ENCODE measurements around the gene CRB2. TPM values are rescaled to one million over a fixed set of nuclear protein-coding genes. Genes with fewer than 3 reads are reported as not detected.

The CRB2 gene
- total and polyA plus RNA-seq, 2 donors: 0.42 to 0.51 TPM

- no peak for DNase-seq (ENCODE audit: extremely low spot score)
- no peaks in the 10 kb centered on the region for H3K36me3 ChIP-seq (ENCODE audit: insufficient read depth)
- WGBS: 98% methylated on average over 10 of the region's 10 CpGs
- no peak overlapping the region for H3K27ac ChIP-seq (ENCODE audit: low read depth)
- no peak overlapping the region for H3K4me3 ChIP-seq (ENCODE audit: low read depth, low read length)
- no peaks in the 10 kb centered on the region for H3K4me1 ChIP-seq (ENCODE audit: insufficient read depth)
These were observed 55.2 kb downstream of the CRB2 start for GRCh38 chr9:123411191-123411590.

DNA sequence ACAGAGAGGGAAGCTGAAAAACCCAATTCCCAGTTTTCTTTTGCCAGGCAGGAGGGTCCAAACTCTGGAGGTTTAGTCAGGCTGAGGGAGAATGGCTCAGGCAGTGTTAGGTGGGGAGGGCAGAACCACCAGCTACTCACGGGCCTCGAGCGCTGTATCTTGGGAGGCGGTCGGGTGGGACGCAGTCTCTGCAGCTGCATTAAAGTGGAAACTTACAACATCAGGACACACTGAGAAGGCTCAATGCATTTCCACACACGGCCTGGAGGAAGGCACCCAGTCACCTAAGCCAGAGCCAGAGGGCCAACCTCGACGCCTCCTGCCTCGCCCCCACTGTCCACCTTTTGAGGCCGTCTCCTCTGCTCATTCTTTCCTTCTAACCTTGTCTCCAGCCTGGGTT is 55.6 kb downstream of the CRB2 start:
- no peak overlapping the region for H3K4me3 ChIP-seq (ENCODE audit: low read depth, low read length)
- no peaks in the 10 kb centered on the region for H3K36me3 ChIP-seq (ENCODE audit: insufficient read depth)
- no peaks in the 10 kb centered on the region for H3K4me1 ChIP-seq (ENCODE audit: insufficient read depth)
- 97% methylated on average over 11 of the region's 11 CpGs for WGBS
- H3K27ac ChIP-seq (ENCODE audit: low read depth): no peak overlapping the region
- no peak for DNase-seq (ENCODE audit: extremely low spot score)

DNA sequence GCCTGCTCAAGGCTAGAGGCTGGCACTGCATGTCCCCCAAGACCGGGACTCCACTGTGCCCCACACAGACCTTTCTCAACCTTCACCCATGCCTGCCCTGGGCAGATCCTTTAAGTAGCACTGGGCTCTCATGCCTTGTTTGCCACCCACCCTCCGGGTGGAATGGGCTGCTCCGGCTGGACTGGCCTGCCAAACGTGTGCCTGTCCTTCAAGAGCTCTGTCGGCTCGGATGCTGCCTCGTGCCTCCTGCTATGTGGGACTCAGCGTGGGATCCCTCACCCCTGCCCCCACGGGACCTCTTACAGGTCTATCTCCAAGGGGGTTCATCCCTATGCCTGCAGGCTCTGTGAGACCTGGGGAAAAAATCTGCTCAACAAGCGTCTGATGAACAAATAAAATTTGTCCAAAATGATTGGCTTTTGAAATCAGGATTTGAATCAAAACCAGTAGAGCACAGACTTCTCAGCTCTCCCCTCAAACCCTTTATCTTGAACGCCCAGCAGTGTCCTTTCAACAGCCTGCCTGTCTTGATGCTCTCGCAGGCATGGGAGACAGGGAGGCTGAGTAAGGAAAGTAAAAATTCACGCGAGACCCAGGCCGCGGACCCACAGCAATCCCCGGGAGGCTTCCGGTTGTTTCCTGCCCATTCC is 56.3 kb downstream of the CRB2 start:
- Histone ChIP-seq H3K27ac (ENCODE audit: low read depth) (no peak overlapping the region), H3K36me3 (ENCODE audit: insufficient read depth) (no peaks in the 10 kb centered on the region), H3K4me1 (ENCODE audit: insufficient read depth) (no peaks in the 10 kb centered on the region), H3K4me3 (ENCODE audit: low read depth, low read length) (no peak overlapping the region)
- 88% methylated on average over 18 of the region's 18 CpGs for WGBS
- no peak for DNase-seq (ENCODE audit: extremely low spot score)

DNA sequence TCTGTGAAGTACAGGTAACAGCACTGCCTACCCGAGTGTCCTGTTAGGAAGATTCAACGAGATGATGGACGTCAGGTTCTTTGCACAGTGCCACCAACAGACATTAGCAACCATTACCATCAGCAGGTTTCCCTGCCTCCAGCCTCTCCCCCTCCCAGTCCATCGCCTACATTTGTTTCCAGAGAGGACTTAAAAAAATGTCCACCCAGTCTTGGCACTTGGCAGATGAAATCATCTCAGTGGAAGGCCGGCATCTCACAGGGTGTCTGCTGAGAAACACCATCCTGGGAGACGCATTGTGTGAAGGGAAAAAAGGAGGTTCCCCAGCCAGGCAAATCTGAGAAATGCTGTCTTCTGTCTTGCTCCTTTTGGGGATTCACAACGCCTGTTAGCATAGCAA is 58.2 kb downstream of the CRB2 start:
- WGBS: 91% methylated on average over 7 of the region's 7 CpGs
- H3K4me3 ChIP-seq (ENCODE audit: low read depth, low read length): no peak overlapping the region
- no peaks in the 10 kb centered on the region for H3K36me3 ChIP-seq (ENCODE audit: insufficient read depth)
- no peak for DNase-seq (ENCODE audit: extremely low spot score)
- no peak overlapping the region for H3K27ac ChIP-seq (ENCODE audit: low read depth)
- H3K4me1 ChIP-seq (ENCODE audit: insufficient read depth): no peaks in the 10 kb centered on the region

DNA sequence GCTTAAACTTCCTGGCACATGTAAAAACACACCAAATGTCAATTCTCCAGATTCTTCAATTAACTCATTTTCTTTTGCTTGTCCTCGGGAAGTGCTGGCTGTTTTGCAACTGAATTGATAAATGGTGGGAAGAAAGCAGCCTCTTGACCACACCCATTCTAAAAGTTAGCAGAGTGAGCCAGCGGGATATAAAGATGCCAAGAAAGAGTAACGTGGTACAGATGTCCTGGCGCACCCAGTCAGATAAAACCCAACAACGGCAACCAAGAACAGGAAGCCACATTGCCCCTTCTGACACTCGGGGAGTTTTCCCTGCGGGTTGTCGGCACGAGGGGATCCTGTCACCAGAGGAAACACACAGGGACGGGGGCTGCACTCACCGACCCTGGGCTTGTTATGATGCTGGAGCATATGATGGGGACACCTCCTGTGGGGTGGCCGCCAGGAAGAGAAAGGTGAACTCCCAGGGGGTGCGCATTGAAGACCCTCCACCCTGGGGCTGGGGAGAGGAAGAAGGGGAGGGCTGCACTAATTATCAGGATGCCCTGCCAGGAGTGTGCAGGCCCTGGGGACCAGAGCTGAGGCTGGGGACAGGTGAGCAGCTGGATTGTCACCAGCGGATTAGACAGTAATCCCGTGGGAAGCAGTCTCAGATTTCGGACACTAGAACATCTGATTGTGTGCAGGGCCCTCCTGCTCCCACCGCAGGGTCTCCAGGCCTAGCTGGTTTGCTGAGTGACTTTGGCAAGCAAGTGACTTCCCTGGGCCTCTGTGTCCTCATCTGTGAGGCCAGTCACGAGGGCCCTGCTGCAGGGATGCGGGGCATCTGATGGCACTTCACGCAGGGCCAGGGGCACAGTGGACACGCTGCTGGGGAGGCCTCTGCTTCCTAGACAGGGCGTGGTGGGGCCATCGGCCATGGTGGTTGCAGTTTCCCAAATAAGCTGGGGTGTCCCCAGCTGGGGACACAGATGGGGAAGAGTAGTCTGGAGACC is 59.2 kb downstream of the CRB2 start:
- Histone ChIP-seq H3K27ac (ENCODE audit: low read depth) (no peak overlapping the region), H3K4me1 (ENCODE audit: insufficient read depth) (no peaks in the 10 kb centered on the region), H3K36me3 (ENCODE audit: insufficient read depth) (no peaks in the 10 kb centered on the region), H3K4me3 (ENCODE audit: low read depth, low read length) (no peak overlapping the region)
- DNase-seq (ENCODE audit: extremely low spot score): no peak
- WGBS: 76% methylated on average over 23 of the region's 23 CpGs

GRCh38 chr9:123416176-123416575 is 60.2 kb downstream of the CRB2 start:
- no peaks in the 10 kb centered on the region for H3K36me3 ChIP-seq (ENCODE audit: insufficient read depth)
- H3K4me1 ChIP-seq (ENCODE audit: insufficient read depth): no peaks in the 10 kb centered on the region
- DNase-seq (ENCODE audit: extremely low spot score): no peak
- H3K4me3 ChIP-seq (ENCODE audit: low read depth, low read length): no peak overlapping the region
- WGBS: 91% methylated on average over 8 of the region's 8 CpGs
- no peak overlapping the region for H3K27ac ChIP-seq (ENCODE audit: low read depth)

DNA sequence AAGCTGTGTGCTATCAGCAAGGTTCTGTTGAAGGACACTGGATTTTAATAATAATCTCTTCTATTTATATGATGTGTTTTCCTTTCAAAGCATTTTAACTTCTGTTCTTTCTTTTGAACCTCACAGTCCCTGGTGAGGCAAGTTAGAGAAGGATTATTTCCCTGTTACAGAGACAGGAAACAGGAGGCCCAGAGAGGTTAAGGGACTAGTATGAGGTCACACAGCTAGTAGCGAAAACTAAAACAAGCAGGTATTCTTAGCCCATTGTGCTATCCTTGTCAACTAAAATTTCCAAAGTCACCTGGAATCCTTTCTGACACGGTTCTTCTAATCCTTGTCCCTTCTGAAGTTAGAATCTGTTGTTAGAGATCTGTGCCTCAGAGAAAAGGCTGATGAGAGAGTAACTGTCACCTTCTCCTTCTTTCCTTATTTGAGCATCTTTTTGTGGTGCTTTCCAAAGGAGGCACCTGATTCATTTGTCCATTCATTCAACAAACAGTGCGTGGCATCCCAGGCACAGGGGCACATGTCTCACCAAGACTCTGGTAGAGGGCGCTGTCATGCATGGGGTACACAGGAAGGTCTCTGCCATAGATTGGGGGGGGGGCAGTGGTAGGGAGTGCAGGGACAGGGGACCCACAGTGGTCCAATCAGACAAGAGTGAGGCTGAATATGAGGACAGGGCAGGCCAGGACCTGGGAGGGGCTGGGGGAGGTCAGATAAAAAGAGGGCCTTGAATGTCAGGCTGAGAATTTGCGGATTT is 61.5 kb downstream of the CRB2 start:
- Histone ChIP-seq H3K27ac (ENCODE audit: low read depth) (no peak overlapping the region), H3K4me3 (ENCODE audit: low read depth, low read length) (no peak overlapping the region), H3K36me3 (ENCODE audit: insufficient read depth) (no peaks in the 10 kb centered on the region), H3K4me1 (ENCODE audit: insufficient read depth) (no peaks in the 10 kb centered on the region)
- 96% methylated on average over 5 of the region's 5 CpGs for WGBS
- DNase-seq (ENCODE audit: extremely low spot score): no peak

- Histone ChIP-seq H3K4me1 (ENCODE audit: insufficient read depth) (no peaks in the 10 kb centered on the region), H3K36me3 (ENCODE audit: insufficient read depth) (no peaks in the 10 kb centered on the region), H3K27ac (ENCODE audit: low read depth) (no peak overlapping the region), H3K4me3 (ENCODE audit: low read depth, low read length) (no peak overlapping the region)
- no peak for DNase-seq (ENCODE audit: extremely low spot score)
- 92% methylated on average over 5 of the region's 5 CpGs for WGBS
These were observed 62.0 kb downstream of the CRB2 start for GRCh38 chr9:123418052-123418430.

DNA sequence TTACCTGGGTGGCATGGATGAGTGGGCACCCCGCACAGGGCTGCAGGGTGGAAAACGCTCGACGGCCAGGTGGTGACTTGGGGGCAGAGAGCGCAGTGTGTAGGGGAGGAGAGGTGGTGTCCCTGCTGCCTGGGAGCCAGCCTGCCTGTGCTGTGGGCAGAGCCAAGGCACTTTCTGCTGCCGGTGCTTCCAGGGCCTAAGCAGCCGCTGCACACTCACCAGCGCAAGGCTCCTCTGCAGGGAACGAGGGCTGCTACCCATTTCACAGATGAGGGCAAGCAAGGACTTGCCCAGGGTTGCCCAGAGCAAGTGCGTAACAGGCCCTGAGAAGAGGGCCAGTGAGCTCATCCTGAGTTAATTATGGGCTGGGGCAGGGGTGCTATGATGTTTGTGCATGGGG is 62.5 kb downstream of the CRB2 start:
- Histone ChIP-seq H3K4me3 (ENCODE audit: low read depth, low read length) (no peak overlapping the region), H3K27ac (ENCODE audit: low read depth) (no peak overlapping the region), H3K36me3 (ENCODE audit: insufficient read depth) (no peaks in the 10 kb centered on the region), H3K4me1 (ENCODE audit: insufficient read depth) (no peaks in the 10 kb centered on the region)
- no peak for DNase-seq (ENCODE audit: extremely low spot score)
- WGBS: 94% methylated on average over 10 of the region's 10 CpGs

GRCh38 chr9:123419091-123419490 is 63.1 kb downstream of the CRB2 start:
- Histone ChIP-seq H3K4me1 (ENCODE audit: insufficient read depth) (no peaks in the 10 kb centered on the region), H3K4me3 (ENCODE audit: low read depth, low read length) (no peak overlapping the region), H3K27ac (ENCODE audit: low read depth) (no peak overlapping the region), H3K36me3 (ENCODE audit: insufficient read depth) (no peaks in the 10 kb centered on the region)
- WGBS: 95% methylated on average over 4 of the region's 4 CpGs
- DNase-seq (ENCODE audit: extremely low spot score): no peak

DNA sequence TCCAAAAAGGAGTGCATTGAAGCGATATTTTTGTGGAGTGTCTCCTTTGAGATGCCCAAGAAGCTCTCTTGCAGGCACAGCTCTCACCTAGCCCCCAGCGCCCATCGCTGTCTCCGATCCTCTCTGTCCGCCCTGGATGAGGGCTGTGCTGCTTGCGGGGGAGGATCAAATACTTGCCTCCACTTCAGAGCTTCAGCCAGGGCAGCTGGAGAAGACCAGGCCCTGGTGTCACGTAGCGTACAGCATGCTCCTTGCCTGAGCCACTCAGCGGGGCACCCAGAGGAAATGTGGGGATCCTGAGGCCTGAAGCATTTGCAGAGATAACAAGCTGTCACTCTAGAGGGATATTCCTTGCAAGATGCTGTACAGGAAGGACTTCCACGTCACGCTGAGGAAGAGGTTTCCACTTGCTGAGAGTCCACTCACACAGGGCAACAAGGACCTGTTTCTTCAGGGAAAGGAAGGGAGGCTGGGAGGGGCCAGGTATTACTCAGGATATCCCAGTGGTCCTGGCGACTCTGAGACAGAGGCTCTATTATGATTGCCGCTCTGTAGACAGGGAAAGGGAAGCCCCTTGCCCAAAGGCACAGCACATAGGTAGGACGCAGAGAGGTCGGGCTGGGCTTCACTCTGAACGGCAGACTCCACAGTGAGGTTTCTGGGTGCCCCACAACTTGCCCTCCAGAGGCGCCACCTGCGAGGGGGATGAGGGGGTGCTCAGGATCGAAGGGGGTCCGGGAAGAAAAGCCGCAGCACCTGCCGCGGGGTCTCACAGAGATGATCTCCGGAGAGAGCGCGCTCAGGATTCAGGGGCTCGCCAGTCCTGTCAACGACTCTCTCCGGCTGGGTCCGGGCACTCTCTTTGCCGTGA is 64.0 kb downstream of the CRB2 start:
- no peaks in the 10 kb centered on the region for H3K36me3 ChIP-seq (ENCODE audit: insufficient read depth)
- no peak overlapping the region for H3K4me3 ChIP-seq (ENCODE audit: low read depth, low read length)
- H3K4me1 ChIP-seq (ENCODE audit: insufficient read depth): no peaks in the 10 kb centered on the region
- H3K27ac ChIP-seq (ENCODE audit: low read depth): no peak overlapping the region
- WGBS: 89% methylated on average over 31 of the region's 31 CpGs
- DNase-seq (ENCODE audit: extremely low spot score): no peak

DNA sequence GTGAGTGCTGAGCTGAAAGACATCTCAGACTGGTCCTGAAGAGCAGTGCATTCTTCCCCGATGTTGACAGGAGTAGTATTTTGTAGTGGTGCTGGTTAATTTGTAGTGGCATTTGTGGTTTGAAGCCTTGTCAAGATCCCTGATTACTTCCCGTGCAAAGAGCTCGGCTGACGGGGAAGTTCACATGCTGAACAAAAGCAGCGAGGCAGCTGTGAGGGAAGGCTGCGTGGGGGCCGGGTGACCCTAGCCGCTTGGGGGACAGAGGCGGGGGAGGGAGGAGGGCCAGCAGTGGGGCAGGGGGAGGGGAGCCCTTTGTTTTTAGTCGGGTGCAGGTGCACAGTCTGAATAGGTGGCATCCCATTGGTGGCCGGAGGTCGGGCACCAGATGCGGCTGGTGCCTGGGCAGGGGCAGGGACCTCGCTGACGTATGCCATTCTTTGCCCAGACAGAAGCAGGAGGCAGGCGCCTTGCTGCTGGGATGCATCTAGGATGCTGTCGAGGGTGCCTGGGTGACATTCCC is 64.7 kb downstream of the CRB2 start:
- DNase-seq (ENCODE audit: extremely low spot score): no peak

DNA sequence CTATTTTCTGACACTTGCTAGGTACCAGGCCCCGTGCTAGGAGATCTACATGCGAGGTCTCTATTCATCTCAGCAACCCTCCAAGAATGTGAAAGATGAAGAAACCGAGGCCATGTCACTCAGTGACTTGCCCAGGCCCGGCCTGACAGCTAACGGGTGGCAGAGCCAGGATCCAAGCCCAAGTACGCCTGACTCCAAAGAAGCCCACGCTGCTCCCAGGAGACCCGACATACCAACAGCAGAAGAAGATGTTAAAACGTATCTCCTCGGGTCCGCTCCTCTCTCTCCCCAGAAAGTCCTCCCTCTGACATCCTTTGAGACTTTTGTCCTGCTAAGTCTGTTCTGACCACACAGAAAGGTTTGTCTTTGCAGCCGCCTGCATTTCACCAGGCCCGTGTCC is 65.2 kb downstream of the CRB2 start:
- no peak overlapping the region for H3K4me3 ChIP-seq (ENCODE audit: low read depth, low read length)
- DNase-seq (ENCODE audit: extremely low spot score): no peak
- no peak overlapping the region for H3K27ac ChIP-seq (ENCODE audit: low read depth)
- no peaks in the 10 kb centered on the region for H3K4me1 ChIP-seq (ENCODE audit: insufficient read depth)
- WGBS: 92% methylated on average over 13 of the region's 13 CpGs
- H3K36me3 ChIP-seq (ENCODE audit: insufficient read depth): no peaks in the 10 kb centered on the region

More for the DNA sequence above, 64.7 kb downstream of the CRB2 start:
- H3K4me3 ChIP-seq (ENCODE audit: low read depth, low read length): no peak overlapping the region
- H3K36me3 ChIP-seq (ENCODE audit: insufficient read depth): no peaks in the 10 kb centered on the region
- H3K27ac ChIP-seq (ENCODE audit: low read depth): no peak overlapping the region
- H3K4me1 ChIP-seq (ENCODE audit: insufficient read depth): no peaks in the 10 kb centered on the region
- 81% methylated on average over 17 of the region's 17 CpGs for WGBS
